WERI-Rb-1 (cell line): Measurements from ENCODE around the gene RSRC1.

Source experiments
- DNase-seq: peaks from one replicate; pipeline ENCODE4 v3.0.0-alpha.2; 2020
- H3K27ac ChIP-seq: fragments of 250-450 bp; sonication (Bioruptor Pico); 2 replicates; pipeline ENCODE4 v1.5.1; 2020; ENCODE audit warnings: mild to moderate bottlenecking, moderate library complexity
- H3K27me3 ChIP-seq: fragments of 250-450 bp; sonication (Bioruptor Pico); 2 replicates; pipeline ENCODE4 v1.5.1; 2021; ENCODE audit warnings: mild to moderate bottlenecking, low read depth, moderate library complexity; ENCODE audit not compliant: insufficient read depth, severe bottlenecking
- H3K36me3 ChIP-seq: fragments of 250-450 bp; sonication (Bioruptor Pico); 2 replicates; pipeline ENCODE4 v1.5.1; 2020; ENCODE audit warnings: mild to moderate bottlenecking, moderate library complexity
- H3K4me3 ChIP-seq: 2 replicates; pipeline ENCODE4 v1.5.1; 2011; ENCODE audit warnings: low read depth, mild to moderate bottlenecking, control low read depth, low read length
- H3K9me3 ChIP-seq: fragments of 250-450 bp; sonication (Bioruptor Pico); 2 replicates; pipeline ENCODE4 v1.5.1; 2021; ENCODE audit warnings: mild to moderate bottlenecking, moderate library complexity; ENCODE audit not compliant: severe bottlenecking
- CTCF ChIP-seq: IDR thresholded peaks from 2 replicates; pipeline ENCODE4 v1.5.1; 2011; ENCODE audit warnings: low read depth, mild to moderate bottlenecking, control low read depth, inconsistent platforms, low read length

RSRC1 gene

GRCh38 chr3:158094235-158095110 is 15.4 kb upstream of the RSRC1 start:
- TF ChIP-seq CTCF = no peak
- Histone ChIP-seq H3K4me3 (no peak overlapping the region), H3K36me3 (peaks cover 31% of the 10 kb centered on the region), H3K27me3 (no peaks in the 10 kb centered on the region), H3K27ac (no peak overlapping the region), H3K9me3 (no peaks in the 10 kb centered on the region)
- DNase-seq = no peak

- H3K27me3 ChIP-seq = no peaks in the 10 kb centered on the region
These were observed 14.6 kb upstream of the RSRC1 start for GRCh38 chr3:158095111-158095813.

GRCh38 chr3:158095814-158096704 is 13.8 kb upstream of the RSRC1 start:
- no peak overlapping the region for H3K4me3 ChIP-seq

More at GRCh38 chr3:158095111-158095813, 14.6 kb upstream of the RSRC1 start:
- H3K36me3 ChIP-seq = peaks cover 35% of the 10 kb centered on the region
- no peak overlapping the region for H3K4me3 ChIP-seq
- H3K9me3 ChIP-seq = no peaks in the 10 kb centered on the region
- H3K27ac ChIP-seq = no peak overlapping the region
- TF ChIP-seq CTCF = no peak
- no peak for DNase-seq

GRCh38 chr3:158097081-158097592 is 12.8 kb upstream of the RSRC1 start:
- DNase-seq = no peak
- Histone ChIP-seq H3K27ac (no peak overlapping the region), H3K36me3 (peaks cover 45% of the 10 kb centered on the region), H3K27me3 (no peaks in the 10 kb centered on the region), H3K9me3 (no peaks in the 10 kb centered on the region), H3K4me3 (no peak overlapping the region)
- no peak for TF ChIP-seq CTCF

More at GRCh38 chr3:158095814-158096704, 13.8 kb upstream of the RSRC1 start:
- H3K36me3 ChIP-seq = peaks cover 42% of the 10 kb centered on the region
- H3K27ac ChIP-seq = no peak overlapping the region
- no peak for TF ChIP-seq CTCF
- no peaks in the 10 kb centered on the region for H3K27me3 ChIP-seq
- no peaks in the 10 kb centered on the region for H3K9me3 ChIP-seq
- no peak for DNase-seq

GRCh38 chr3:158097593-158098308 is 12.1 kb upstream of the RSRC1 start:
- Histone ChIP-seq H3K9me3 (no peaks in the 10 kb centered on the region), H3K4me3 (no peak overlapping the region), H3K27me3 (no peaks in the 10 kb centered on the region), H3K36me3 (peaks cover 45% of the 10 kb centered on the region), H3K27ac (no peak overlapping the region)
- DNase-seq = no peak
- TF ChIP-seq CTCF = no peak
